CD4-positive, alpha-beta T cell (primary cell): Measurements from ENCODE around the gene ATG7. TPM values are rescaled to one million over a fixed set of nuclear protein-coding genes. Genes with fewer than 3 reads are reported as not detected.

Source experiments
- ATAC-seq: fragments of 200-7000 bp; cut with Tn5 transposase; one replicate; pipeline ENCODE4 v1.10.0; 2022; ENCODE audit warnings: mild to moderate bottlenecking; ENCODE audit not compliant: poor library complexity
- CTCF ChIA-PET: fragments of 350-600 bp; sonication (Branson Sonifier 250); formaldehyde crosslinking; loops from one replicate; lab custom pipeline; 2021; ENCODE audit warnings: antibody characterized with exemption, inconsistent platforms; lab: Charles Lee
- POLR2A ChIA-PET: fragments of 350-600 bp; sonication (Branson Sonifier 250); formaldehyde crosslinking; loops from one replicate; lab custom pipeline; 2021; ENCODE audit warnings: antibody characterized with exemption, inconsistent platforms; lab: Charles Lee
- DNase-seq, 14 experiments: peaks; one replicate each; pipeline ENCODE4 v3.0.0-alpha.2; 2013 to 2020; ENCODE audit warnings: mixed read lengths in 2 of 14
- H3K27ac ChIP-seq, 2 donors: one replicate each; pipeline versions ENCODE4 v1.5.1 to v1.7.0; 2013; ENCODE audit warnings: low read length in 2 of 2, low read depth in 1 of 2, mild to moderate bottlenecking in 1 of 2
- H3K27me3 ChIP-seq, 2 experiments: 1 replicate in 1 of 2; 2 replicates in 1 of 2; pipeline versions ENCODE4 v1.6.1 to v1.7.0; 2013; ENCODE audit warnings: low read length in 2 of 2, control low read depth in 1 of 2, mild to moderate bottlenecking in 1 of 2, moderate library complexity in 1 of 2; ENCODE audit not compliant: insufficient read depth in 2 of 2, control insufficient read depth in 1 of 2
- H3K36me3 ChIP-seq: one replicate; pipeline ENCODE4 v1.6.1; 2013; ENCODE audit warnings: low read length, control low read depth; ENCODE audit not compliant: insufficient read depth
- H3K4me1 ChIP-seq: one replicate; pipeline ENCODE4 v1.6.1; 2013; ENCODE audit warnings: low read length, control low read depth; ENCODE audit not compliant: insufficient read depth
- H3K4me3 ChIP-seq: one replicate; pipeline ENCODE4 v1.5.1; 2013; ENCODE audit warnings: mild to moderate bottlenecking, low read length, moderate library complexity
- H3K9me3 ChIP-seq, 2 experiments: 1 replicate in 1 of 2; 2 replicates in 1 of 2; pipeline versions ENCODE4 v1.6.1 to v1.7.0; 2013; ENCODE audit warnings: low read length in 2 of 2, mild to moderate bottlenecking in 2 of 2, control low read depth in 1 of 2, moderate library complexity in 1 of 2; ENCODE audit not compliant: control insufficient read depth in 1 of 2, insufficient read depth in 1 of 2
- H3K27ac Mint-ChIP-seq: one replicate; pipeline ENCODE4 v1.8.0; 2020; ENCODE audit warnings: mixed read lengths
- H3K27me3 Mint-ChIP-seq: one replicate; pipeline ENCODE4 v1.8.0; 2021; ENCODE audit warnings: mixed read lengths
- H3K36me3 Mint-ChIP-seq: one replicate; pipeline ENCODE4 v1.8.0; 2021; ENCODE audit warnings: low read depth, mixed read lengths
- H3K4me1 Mint-ChIP-seq: one replicate; pipeline ENCODE4 v1.8.0; 2021; ENCODE audit warnings: low read depth, mixed read lengths
- H3K4me3 Mint-ChIP-seq: one replicate; pipeline ENCODE4 v1.8.0; 2020; ENCODE audit warnings: mild to moderate bottlenecking, mixed read lengths
- H3K9me3 Mint-ChIP-seq: one replicate; pipeline ENCODE4 v1.8.0; 2020; ENCODE audit warnings: mixed read lengths
- intact Hi-C, 2 experiments: fragments of 100-400 bp; cut with DNase I in 1 of 2; cut with micrococcal nuclease in 1 of 2; formaldehyde crosslinking; loops; one replicate each; pipeline versions ENCODE4 v1.15.1 to v1.9.0; 2023 to 2025; cut with DNase I, micrococcal nuclease
- total RNA-seq, 174 experiments: library from RNA in 2 of 174; stranded (reverse) in 2 of 174; gene quantifications; one replicate each; pipeline ENCODE4 v1.2.3 and lab custom pipeline; 2021 to 2026
- TF ChIP-seq, protein P1 (sequence below): fragments of 200-600 bp; IDR thresholded peaks from one replicate; pipeline ENCODE4 v1.8.0; 2022; ENCODE audit warnings: antibody characterized with exemption, mild to moderate bottlenecking

The ATG7 gene
- total RNA-seq, 2 experiments from 2014 or later = 21.4 to 25.7 TPM

DNA sequence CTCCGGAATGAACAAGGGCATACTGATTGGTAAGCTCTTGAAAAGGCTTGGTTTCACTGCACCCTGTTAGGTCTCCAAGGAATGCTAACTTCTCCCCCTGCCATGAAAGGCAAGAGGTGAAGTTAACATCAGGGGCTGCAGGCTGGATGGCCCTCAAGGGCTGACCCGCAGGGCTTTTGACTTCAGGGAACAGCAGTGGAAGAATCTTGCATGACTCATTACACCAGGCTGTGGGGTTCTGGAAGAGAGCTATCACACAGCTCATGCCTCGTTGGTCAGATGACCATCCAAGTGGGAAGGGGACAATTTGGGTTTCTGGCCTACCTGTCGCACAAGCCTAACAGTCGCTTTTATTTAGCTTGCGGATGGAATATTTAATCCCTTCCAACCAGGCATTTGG, 23.6 kb upstream of the ATG7 start:
- intact Hi-C loops = no loop called here
- Histone ChIP-seq H3K4me1 (peaks cover 10% of the 10 kb centered on the region), H3K36me3 (no peaks in the 10 kb centered on the region), H3K4me3 (no peak overlapping the region), H3K27ac (no peak overlapping the region), H3K9me3 (no peaks in the 10 kb centered on the region), H3K27me3 (no peaks in the 10 kb centered on the region)
- no peaks in the 10 kb centered on the region for H3K9me3 Mint-ChIP-seq
- peaks cover 2% of the 10 kb centered on the region for H3K27me3 Mint-ChIP-seq
- ChIA-PET CTCF (interaction anchor here (0.9 kb wide), 1 partner anchor 12 kb away, joined by 3 read pairs; no protein-coding TSS in a partner anchor), POLR2A (no interaction called here)
- TF ChIP-seq, protein P1, sequence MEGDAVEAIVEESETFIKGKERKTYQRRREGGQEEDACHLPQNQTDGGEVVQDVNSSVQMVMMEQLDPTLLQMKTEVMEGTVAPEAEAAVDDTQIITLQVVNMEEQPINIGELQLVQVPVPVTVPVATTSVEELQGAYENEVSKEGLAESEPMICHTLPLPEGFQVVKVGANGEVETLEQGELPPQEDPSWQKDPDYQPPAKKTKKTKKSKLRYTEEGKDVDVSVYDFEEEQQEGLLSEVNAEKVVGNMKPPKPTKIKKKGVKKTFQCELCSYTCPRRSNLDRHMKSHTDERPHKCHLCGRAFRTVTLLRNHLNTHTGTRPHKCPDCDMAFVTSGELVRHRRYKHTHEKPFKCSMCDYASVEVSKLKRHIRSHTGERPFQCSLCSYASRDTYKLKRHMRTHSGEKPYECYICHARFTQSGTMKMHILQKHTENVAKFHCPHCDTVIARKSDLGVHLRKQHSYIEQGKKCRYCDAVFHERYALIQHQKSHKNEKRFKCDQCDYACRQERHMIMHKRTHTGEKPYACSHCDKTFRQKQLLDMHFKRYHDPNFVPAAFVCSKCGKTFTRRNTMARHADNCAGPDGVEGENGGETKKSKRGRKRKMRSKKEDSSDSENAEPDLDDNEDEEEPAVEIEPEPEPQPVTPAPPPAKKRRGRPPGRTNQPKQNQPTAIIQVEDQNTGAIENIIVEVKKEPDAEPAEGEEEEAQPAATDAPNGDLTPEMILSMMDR = no peak
- no peak for DNase-seq
- H3K4me1 Mint-ChIP-seq = peaks cover 14% of the 10 kb centered on the region
- no peak overlapping the region for H3K27ac Mint-ChIP-seq
- no peak overlapping the region for H3K4me3 Mint-ChIP-seq
- ATAC-seq = no peak
- no peaks in the 10 kb centered on the region for H3K36me3 Mint-ChIP-seq

DNA sequence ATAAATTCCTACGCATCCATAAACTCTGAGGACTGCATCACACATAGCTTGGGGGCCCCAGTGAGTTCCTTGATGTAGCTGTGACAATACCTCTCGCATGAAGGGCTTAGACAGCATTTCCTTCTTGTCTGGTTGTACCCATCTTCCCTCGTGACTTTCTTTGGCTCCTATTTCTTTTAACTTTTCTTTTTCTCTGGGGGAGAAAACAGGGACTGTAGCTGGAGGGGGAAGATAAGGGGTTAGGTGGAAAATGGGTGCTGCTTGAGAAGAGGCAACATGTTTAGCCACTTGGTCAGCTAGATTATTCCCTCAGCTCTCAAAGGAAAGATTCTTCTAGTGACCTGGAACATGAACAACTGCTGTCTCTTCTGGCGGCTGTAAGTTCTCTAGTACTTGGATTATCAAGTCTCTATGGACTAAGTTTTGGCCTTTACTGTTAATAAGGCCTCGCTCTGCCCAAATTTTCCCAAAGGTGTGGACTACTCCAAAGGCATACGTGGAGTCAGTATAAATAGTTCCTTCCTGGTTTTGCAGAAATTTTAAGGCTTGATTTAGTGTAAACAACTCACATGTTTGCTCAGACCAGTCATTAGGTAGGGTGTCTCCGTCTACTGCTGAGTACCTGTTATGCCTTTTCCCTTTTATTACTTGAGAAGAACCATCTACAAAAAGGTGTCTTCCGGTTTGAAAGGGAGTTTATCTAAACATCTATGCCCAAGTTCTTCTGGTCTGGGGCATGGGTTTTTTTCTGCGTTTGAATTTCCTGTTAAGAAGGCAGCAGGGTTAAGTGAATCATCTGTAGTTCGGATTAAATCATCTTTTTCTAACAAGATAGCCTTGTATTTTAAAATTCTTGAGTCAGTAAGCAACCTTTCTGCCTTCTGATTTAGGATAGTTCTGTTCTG, 21.0 kb upstream of the ATG7 start:
- H3K36me3 Mint-ChIP-seq = no peaks in the 10 kb centered on the region
- Histone ChIP-seq H3K27ac (peak overlapping the region; percentile 3 to 52), H3K4me1 (peaks cover 10% of the 10 kb centered on the region), H3K4me3 (no peak overlapping the region), H3K9me3 (no peaks in the 10 kb centered on the region), H3K36me3 (no peaks in the 10 kb centered on the region), H3K27me3 (no peaks in the 10 kb centered on the region)
- H3K27ac Mint-ChIP-seq = peak overlapping the region; percentile 74
- CTCF ChIA-PET = no interaction called here
- POLR2A ChIA-PET = interaction anchor here (1.2 kb wide), 1 partner anchor 21 kb away, joined by 4 read pairs; the partner anchor contains the start of gene ATG7
- peaks cover 14% of the 10 kb centered on the region for H3K4me1 Mint-ChIP-seq
- H3K4me3 Mint-ChIP-seq = peak overlapping the region; percentile 1
- intact Hi-C loops = no loop called here
- no peaks in the 10 kb centered on the region for H3K9me3 Mint-ChIP-seq
- ATAC-seq (peak; percentile 48), DNase-seq (peak in 3 of 14 experiments; percentile 22 to 39 (median 35))
- peaks cover 9% of the 10 kb centered on the region for H3K27me3 Mint-ChIP-seq
- TF ChIP-seq, protein P1 = no peak

DNA sequence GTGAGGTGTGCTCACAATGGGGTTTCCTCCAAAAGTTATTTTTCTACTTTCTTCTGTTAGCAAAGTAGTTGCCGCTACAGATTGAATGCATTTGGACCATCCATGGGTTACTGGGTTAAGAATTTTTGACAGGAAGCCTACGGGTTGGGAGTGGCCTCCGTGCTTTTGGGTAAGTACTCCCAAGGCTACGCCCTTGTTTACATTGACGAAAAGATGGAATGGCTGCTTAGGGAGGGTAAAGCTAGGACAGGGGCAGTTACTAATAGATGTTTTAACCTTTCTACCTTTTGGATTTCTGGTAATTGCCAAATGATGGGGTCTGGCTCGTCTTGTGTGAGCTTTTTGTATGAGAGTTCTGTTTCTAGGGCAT, 20.4 kb upstream of the ATG7 start:
- DNase-seq = no peak
- TF ChIP-seq, protein P1 = no peak
- ATAC-seq = no peak
- ChIA-PET CTCF (no interaction called here), POLR2A (interaction anchor here (1.4 kb wide), 1 partner anchor 20 kb away, joined by 3 read pairs; the partner anchor contains the start of gene ATG7)
- H3K27ac Mint-ChIP-seq = peak overlapping the region; percentile 74
- no peaks in the 10 kb centered on the region for H3K36me3 Mint-ChIP-seq
- peaks cover 9% of the 10 kb centered on the region for H3K27me3 Mint-ChIP-seq
- no peak overlapping the region for H3K4me3 ChIP-seq
- intact Hi-C loops = no loop called here
- H3K36me3 ChIP-seq = no peaks in the 10 kb centered on the region
- peaks cover 14% of the 10 kb centered on the region for H3K4me1 Mint-ChIP-seq
- H3K27ac ChIP-seq = peak overlapping the region; percentile 3 to 52
- no peaks in the 10 kb centered on the region for H3K9me3 Mint-ChIP-seq
- H3K9me3 ChIP-seq = no peaks in the 10 kb centered on the region
- H3K4me3 Mint-ChIP-seq = peak overlapping the region; percentile 1
- H3K27me3 ChIP-seq = no peaks in the 10 kb centered on the region
- peaks cover 10% of the 10 kb centered on the region for H3K4me1 ChIP-seq
